ENCODE results near the gene ART3.

Gene ART3

DNA sequence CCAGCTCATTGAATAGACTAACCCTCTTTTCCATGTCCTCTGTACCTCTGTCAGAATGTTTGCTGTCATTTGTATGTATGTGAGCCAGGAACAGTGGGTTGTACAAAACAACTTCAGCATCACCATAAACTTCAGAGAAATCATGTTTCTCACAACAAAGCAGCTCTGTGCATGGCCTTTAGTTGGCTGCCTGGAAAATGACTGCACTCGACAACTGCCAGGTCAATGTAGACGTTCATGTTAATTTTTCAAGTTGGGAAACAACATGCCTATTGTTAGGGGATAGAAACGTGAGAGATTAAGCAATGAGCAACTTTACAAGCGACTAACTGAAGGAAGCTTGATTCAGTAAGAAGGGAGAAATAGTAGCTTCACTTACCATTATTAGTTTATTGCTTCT is 20.8 kb upstream of the ART3 start:
- TF ChIP-seq, protein P1, sequence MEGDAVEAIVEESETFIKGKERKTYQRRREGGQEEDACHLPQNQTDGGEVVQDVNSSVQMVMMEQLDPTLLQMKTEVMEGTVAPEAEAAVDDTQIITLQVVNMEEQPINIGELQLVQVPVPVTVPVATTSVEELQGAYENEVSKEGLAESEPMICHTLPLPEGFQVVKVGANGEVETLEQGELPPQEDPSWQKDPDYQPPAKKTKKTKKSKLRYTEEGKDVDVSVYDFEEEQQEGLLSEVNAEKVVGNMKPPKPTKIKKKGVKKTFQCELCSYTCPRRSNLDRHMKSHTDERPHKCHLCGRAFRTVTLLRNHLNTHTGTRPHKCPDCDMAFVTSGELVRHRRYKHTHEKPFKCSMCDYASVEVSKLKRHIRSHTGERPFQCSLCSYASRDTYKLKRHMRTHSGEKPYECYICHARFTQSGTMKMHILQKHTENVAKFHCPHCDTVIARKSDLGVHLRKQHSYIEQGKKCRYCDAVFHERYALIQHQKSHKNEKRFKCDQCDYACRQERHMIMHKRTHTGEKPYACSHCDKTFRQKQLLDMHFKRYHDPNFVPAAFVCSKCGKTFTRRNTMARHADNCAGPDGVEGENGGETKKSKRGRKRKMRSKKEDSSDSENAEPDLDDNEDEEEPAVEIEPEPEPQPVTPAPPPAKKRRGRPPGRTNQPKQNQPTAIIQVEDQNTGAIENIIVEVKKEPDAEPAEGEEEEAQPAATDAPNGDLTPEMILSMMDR (IDR thresholded peaks at IDR 0.05; ENCODE audit: low read depth, low read length): no peak
- no peak for DNase-seq (ENCODE audit: extremely low read depth, low read depth)

DNA sequence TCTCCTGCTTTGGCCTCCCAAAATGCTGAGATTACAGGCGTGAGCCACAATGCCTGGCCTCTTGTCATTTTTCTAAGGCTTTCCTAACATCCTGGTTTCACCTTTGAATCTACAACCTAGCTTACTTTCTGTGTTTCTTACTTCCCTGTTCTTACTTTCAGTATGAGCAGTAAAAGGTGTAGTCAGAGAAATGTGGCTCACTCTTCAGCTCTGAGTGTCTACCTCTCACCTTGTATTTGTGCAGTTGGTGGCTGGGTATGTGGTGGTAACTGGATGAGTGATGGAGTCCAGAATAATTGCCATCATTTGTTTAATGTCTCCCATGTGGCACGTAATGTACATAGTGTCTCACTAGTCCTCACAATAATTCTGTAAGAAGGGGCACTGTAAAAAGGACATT is 19.5 kb upstream of the ART3 start:
- TF ChIP-seq, protein P1 (IDR thresholded peaks at IDR 0.05; ENCODE audit: low read depth, low read length): no peak

DNA sequence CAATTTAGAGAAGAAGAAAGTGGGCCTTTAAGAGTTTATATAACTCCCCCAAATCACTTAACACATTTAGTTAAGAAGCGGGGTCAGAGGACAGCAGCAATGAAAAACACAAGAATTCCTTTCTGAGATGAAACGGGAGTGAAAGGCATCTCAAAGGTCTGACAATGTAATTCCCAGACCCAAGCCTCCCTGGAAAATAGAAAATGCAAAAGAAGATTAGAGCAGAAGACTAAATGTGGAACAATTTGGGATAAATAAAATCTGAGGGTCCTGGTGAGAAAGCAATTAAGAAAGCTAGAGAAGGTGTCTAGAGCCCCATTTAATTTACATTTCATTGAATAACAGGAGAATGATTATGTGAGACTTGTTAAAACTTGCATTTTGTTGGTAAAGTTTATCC is 19.1 kb upstream of the ART3 start:
- no peak for DNase-seq (ENCODE audit: extremely low read depth, low read depth)
- TF ChIP-seq, protein P1 (IDR thresholded peaks at IDR 0.05; ENCODE audit: low read depth, low read length): no peak

More for the DNA sequence above, 19.5 kb upstream of the ART3 start:
- no peak for DNase-seq (ENCODE audit: extremely low read depth, low read depth)

DNA sequence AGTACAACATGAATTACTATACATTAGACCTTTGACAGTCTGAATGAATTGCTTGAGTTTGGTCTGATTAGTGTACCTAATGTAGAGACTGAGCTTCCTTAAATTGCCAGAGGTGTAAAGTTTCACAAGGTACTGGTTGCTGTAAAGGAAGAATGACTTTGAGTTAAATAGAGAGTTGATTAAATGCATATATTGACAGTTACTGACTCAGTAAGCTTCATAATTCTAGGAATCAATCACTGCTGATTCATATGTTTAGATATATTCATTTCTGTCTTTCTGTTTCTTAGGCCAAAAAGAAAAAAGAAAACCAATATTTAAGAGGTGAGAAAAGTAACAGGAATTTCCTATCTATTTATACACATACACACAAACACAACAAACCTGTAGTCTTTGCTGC is 16.2 kb upstream of the ART3 start:
- TF ChIP-seq, protein P1 (IDR thresholded peaks at IDR 0.05; ENCODE audit: low read depth, low read length): no peak
- DNase-seq (ENCODE audit: extremely low read depth, low read depth): no peak

DNA sequence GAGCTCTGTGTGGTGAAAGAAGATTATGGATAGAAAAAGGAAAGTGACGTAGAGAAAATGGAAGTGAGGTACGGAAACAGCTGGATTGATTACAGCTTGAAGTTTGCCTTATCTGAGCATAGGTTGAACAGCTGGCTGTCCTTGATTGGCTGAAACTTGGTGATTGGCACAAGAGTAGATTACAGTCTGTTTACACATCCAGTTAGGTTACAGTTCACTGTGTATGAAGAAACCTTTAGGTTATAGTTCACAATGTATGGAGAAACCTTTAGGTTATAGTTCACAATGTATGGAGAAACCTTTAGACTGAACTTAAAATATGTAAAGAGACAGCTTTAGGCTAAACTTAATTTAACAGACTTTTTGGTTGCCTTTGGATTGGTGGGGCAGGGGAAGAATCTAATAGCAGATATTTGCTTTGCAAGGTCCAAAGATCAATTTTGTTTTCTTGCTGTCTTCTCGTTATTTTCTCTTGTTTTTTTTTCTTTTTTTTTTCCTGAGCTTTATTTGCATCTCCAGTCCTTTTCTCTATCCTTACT is 15.6 kb upstream of the ART3 start:
- DNase-seq (ENCODE audit: extremely low read depth, low read depth): no peak
- TF ChIP-seq, protein P1 (IDR thresholded peaks at IDR 0.05; ENCODE audit: low read depth, low read length): no peak

DNA sequence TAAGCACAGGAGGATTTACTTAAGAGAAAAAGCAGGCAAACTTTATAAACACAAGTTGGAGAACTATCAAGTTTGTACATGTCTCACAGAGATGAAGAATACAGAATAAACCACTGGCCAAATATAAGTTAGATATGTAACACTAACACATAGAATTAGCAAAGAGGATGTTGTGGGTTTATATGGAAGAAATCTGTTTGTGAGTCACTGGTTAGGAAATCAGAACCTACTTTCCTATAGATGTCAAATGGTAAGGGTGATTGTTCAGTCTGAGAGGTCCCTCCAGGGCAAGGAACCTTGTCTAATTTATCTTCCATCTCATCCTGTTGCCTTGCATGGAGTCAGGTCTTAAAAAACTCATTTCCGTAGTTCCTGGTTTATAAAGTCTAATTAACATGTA is 14.8 kb upstream of the ART3 start:
- TF ChIP-seq, protein P1 (IDR thresholded peaks at IDR 0.05; ENCODE audit: low read depth, low read length): no peak
- DNase-seq (ENCODE audit: extremely low read depth, low read depth): no peak

DNA sequence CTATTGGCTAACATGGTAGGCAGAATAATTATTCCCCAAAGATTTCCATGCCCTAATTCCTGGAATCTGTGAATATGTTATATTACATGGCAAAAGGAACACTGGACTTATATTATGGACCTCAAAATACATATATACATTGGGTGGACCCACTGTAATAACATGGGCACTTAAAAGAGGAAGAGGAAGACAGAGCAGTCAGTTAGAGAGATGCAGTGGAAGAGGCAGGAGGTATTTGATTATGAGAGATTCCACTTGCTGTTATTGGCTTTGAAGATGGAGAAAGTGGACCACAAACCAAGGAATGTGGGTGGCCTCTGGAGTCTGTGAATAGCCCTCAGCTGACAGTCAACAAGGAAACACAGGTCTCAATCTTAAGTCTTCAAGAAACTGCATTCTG is 14.0 kb upstream of the ART3 start:
- TF ChIP-seq, protein P1 (IDR thresholded peaks at IDR 0.05; ENCODE audit: low read depth, low read length): no peak

More for the DNA sequence above, 14.0 kb upstream of the ART3 start:
- no peak for DNase-seq (ENCODE audit: extremely low read depth, low read depth)

Measured in AG09319 (cell line).